Embryonic facial prominence (tissue), 1 donor: Measurements from ENCODE around the gene NKD1.

Experiments used
- DNase-seq: peaks from one replicate; pipeline ENCODE4 v3.0.0-alpha.2; 2016; ENCODE audit errors: extremely low spot score

Gene NKD1

GRCh38 chr16:50537533-50538290 is 10.5 kb upstream of the NKD1 start:
- DNase-seq, result no peak

- no peak for DNase-seq
Observed at GRCh38 chr16:50538411-50539052, 9.7 kb upstream of the NKD1 start.

GRCh38 chr16:50539053-50539695 is 9.0 kb upstream of the NKD1 start:
- no peak for DNase-seq

- DNase-seq, result no peak
Observed at GRCh38 chr16:50539822-50540710, 8.1 kb upstream of the NKD1 start.

- DNase-seq, result no peak
Observed at GRCh38 chr16:50540711-50541007, 7.5 kb upstream of the NKD1 start.

- no peak for DNase-seq
Observed at GRCh38 chr16:50542703-50543102, 5.5 kb upstream of the NKD1 start.

GRCh38 chr16:50546125-50546524 is 2.1 kb upstream of the NKD1 start:
- DNase-seq, result no peak

- no peak for DNase-seq
Observed at GRCh38 chr16:50547340-50548124, 664 bp upstream of the NKD1 start.

- DNase-seq, result no peak
Observed at GRCh38 chr16:50548909-50549560, 839 bp downstream of the NKD1 start.

GRCh38 chr16:50549561-50549915 is 1.3 kb downstream of the NKD1 start:
- DNase-seq, result no peak

- no peak for DNase-seq
Observed at GRCh38 chr16:50550035-50550434, 1.8 kb downstream of the NKD1 start.

- peak; percentile 41 for DNase-seq
Observed at GRCh38 chr16:50550866-50551641, 2.9 kb downstream of the NKD1 start.

- DNase-seq, result no peak
Observed at GRCh38 chr16:50552476-50553101, 4.4 kb downstream of the NKD1 start.

- no peak for DNase-seq
Observed at GRCh38 chr16:50553182-50553710, 5.0 kb downstream of the NKD1 start.

- no peak for DNase-seq
Observed at GRCh38 chr16:50553731-50554360, 5.7 kb downstream of the NKD1 start.

GRCh38 chr16:50555269-50555875 is 7.2 kb downstream of the NKD1 start:
- DNase-seq, result no peak

GRCh38 chr16:50555952-50556673 is 7.9 kb downstream of the NKD1 start:
- no peak for DNase-seq

GRCh38 chr16:50557046-50557445 is 8.8 kb downstream of the NKD1 start:
- DNase-seq, result no peak
